Measurements from ENCODE around the gene PRR22.

Gene PRR22

GRCh38 chr19:5824751-5825150 lies 40.2 kb upstream of the PRR22 start:
- no peak for DNase-seq (ENCODE audit: low read depth)
- no peak for TF ChIP-seq MAX (IDR thresholded peaks at IDR 0.05; ENCODE audit: low read depth, low read length)
- no peak for TF ChIP-seq MYC (IDR thresholded peaks at IDR 0.05; ENCODE audit: low read depth, low read length)
- TF ChIP-seq POLR2A (IDR thresholded peaks at IDR 0.05; ENCODE audit: extremely low read depth, insufficient read length): no peak
- TF ChIP-seq CTCF (IDR thresholded peaks at IDR 0.05; ENCODE audit: low read depth, low read length): no peak
- H3K4me3 ChIP-seq (ENCODE audit: low read depth, low read length): no peak overlapping the region

GRCh38 chr19:5823579-5824281 lies 39.2 kb upstream of the PRR22 start:
- DNase-seq (ENCODE audit: low read depth): peak; percentile 38
- TF ChIP-seq MAX (IDR thresholded peaks at IDR 0.05; ENCODE audit: low read depth, low read length): no peak
- peak; percentile 21 for TF ChIP-seq CTCF (IDR thresholded peaks at IDR 0.05; ENCODE audit: low read depth, low read length)

GRCh38 chr19:5822181-5822844 lies 37.8 kb upstream of the PRR22 start:
- no peak for DNase-seq (ENCODE audit: low read depth)

More at GRCh38 chr19:5823579-5824281, 39.2 kb upstream of the PRR22 start:
- no peak overlapping the region for H3K4me3 ChIP-seq (ENCODE audit: low read depth, low read length)

GRCh38 chr19:5821521-5822180 lies 37.1 kb upstream of the PRR22 start:
- DNase-seq (ENCODE audit: low read depth): no peak
- no peak overlapping the region for H3K4me3 ChIP-seq (ENCODE audit: low read depth, low read length)

More at GRCh38 chr19:5822181-5822844, 37.8 kb upstream of the PRR22 start:
- no peak overlapping the region for H3K4me3 ChIP-seq (ENCODE audit: low read depth, low read length)
- TF ChIP-seq CTCF (IDR thresholded peaks at IDR 0.05; ENCODE audit: low read depth, low read length): no peak
- TF ChIP-seq MAX (IDR thresholded peaks at IDR 0.05; ENCODE audit: low read depth, low read length): no peak
- TF ChIP-seq POLR2A (IDR thresholded peaks at IDR 0.05; ENCODE audit: extremely low read depth, insufficient read length): no peak
- TF ChIP-seq MYC (IDR thresholded peaks at IDR 0.05; ENCODE audit: low read depth, low read length): no peak

GRCh38 chr19:5820785-5821184 lies 36.2 kb upstream of the PRR22 start:
- H3K4me3 ChIP-seq (ENCODE audit: low read depth, low read length): no peak overlapping the region
- TF ChIP-seq MAX (IDR thresholded peaks at IDR 0.05; ENCODE audit: low read depth, low read length): no peak
- TF ChIP-seq MYC (IDR thresholded peaks at IDR 0.05; ENCODE audit: low read depth, low read length): no peak
- no peak for TF ChIP-seq POLR2A (IDR thresholded peaks at IDR 0.05; ENCODE audit: extremely low read depth, insufficient read length)
- TF ChIP-seq CTCF (IDR thresholded peaks at IDR 0.05; ENCODE audit: low read depth, low read length): no peak
- DNase-seq (ENCODE audit: low read depth): no peak

More at GRCh38 chr19:5821521-5822180, 37.1 kb upstream of the PRR22 start:
- no peak for TF ChIP-seq POLR2A (IDR thresholded peaks at IDR 0.05; ENCODE audit: extremely low read depth, insufficient read length)
- no peak for TF ChIP-seq MYC (IDR thresholded peaks at IDR 0.05; ENCODE audit: low read depth, low read length)
- TF ChIP-seq MAX (IDR thresholded peaks at IDR 0.05; ENCODE audit: low read depth, low read length): no peak
- TF ChIP-seq CTCF (IDR thresholded peaks at IDR 0.05; ENCODE audit: low read depth, low read length): no peak
